NCI-H460 (cell line): ENCODE measurements around the gene OR1E1. TPM values are rescaled to one million over a fixed set of nuclear protein-coding genes. Genes with fewer than 3 reads are reported as not detected.

Experiments used
- small RNA-seq, 2 experiments: library from RNA; depleted of rRNA; stranded (forward); fragments of <200 nt; gene quantifications; one replicate each; pipeline ENCODE3, GENCODE V24; 2014
- total RNA-seq: library from RNA; depleted of rRNA; stranded (reverse); fragments of >200 nt; shearing (Covaris generic); gene quantifications from 2 replicates; pipeline ENCODE4 v1.2.3, GENCODE V29; 2014; rRNA removed

OR1E1 gene
- total RNA-seq, 1 experiment from 2014 or later, result not detected

Small RNA genes within 50 kb of the gene (small RNA-seq; reads per million reads assigned to genes)
- gene OR1AC1P, result 0 reads per million in 2 experiments

Other genes with a start within 250 kb of the OR1E1 start
- not detected in 2 replicates for gene OR1A2, start 200.9 kb downstream of the OR1E1 start, total RNA-seq
- not detected in 2 replicates for gene OR1A1, start 190.7 kb downstream of the OR1E1 start, total RNA-seq
- gene OR3A1, start 100.0 kb downstream of the OR1E1 start, total RNA-seq, result not detected in 2 replicates
- not detected in 2 replicates for gene OR3A2, start 12.1 kb downstream of the OR1E1 start, total RNA-seq
- not detected in 2 replicates for gene OR3A3, start 13.0 kb upstream of the OR1E1 start, total RNA-seq
- gene OR1E2, start 35.4 kb upstream of the OR1E1 start, total RNA-seq, result not detected in 2 replicates
- not detected in 2 replicates for gene SPATA22, start 73.4 kb upstream of the OR1E1 start, total RNA-seq
- gene ASPA, start 77.6 kb upstream of the OR1E1 start, total RNA-seq, result not detected in 2 replicates
- 0.40 and 0.57 TPM in 2 replicates for gene TRPV3, start 159.4 kb upstream of the OR1E1 start, total RNA-seq
- gene TRPV1, start 211.0 kb upstream of the OR1E1 start, total RNA-seq, result 1.6 and 1.9 TPM in 2 replicates
- 8.8 and 9.7 TPM in 2 replicates for gene SHPK, start 237.8 kb upstream of the OR1E1 start, total RNA-seq
- gene CTNS, start 238.3 kb upstream of the OR1E1 start, total RNA-seq, result 13.2 and 16.1 TPM in 2 replicates